HEK293T (cell line): Measurements from ENCODE around the gene ANTXR2.

ENCODE experiments used
- ARNT ChIP-seq: fragments of 450-650 bp; IDR thresholded peaks from 2 replicates; pipeline ENCODE4 v1.6.1; 2017; ENCODE audit warnings: mild to moderate bottlenecking
- BHLHE40 ChIP-seq: fragments of 450-650 bp; IDR thresholded peaks from 2 replicates; pipeline ENCODE4 v1.6.1; 2016; ENCODE audit warnings: mild to moderate bottlenecking, moderate library complexity, borderline replicate concordance
- ELF4 ChIP-seq: fragments of 450-650 bp; IDR thresholded peaks from 2 replicates; pipeline ENCODE4 v1.6.1; 2017; ENCODE audit warnings: antibody characterized with exemption
- FOXA1 ChIP-seq: fragments of 450-650 bp; IDR thresholded peaks from 2 replicates; pipeline ENCODE4 v1.6.1; 2016; ENCODE audit warnings: mild to moderate bottlenecking
- FOXK2 ChIP-seq: fragments of 450-650 bp; IDR thresholded peaks from 2 replicates; pipeline ENCODE4 v1.6.1; 2016; ENCODE audit warnings: mild to moderate bottlenecking
- FOXM1 ChIP-seq: fragments of 450-650 bp; IDR thresholded peaks from 2 replicates; pipeline ENCODE4 v1.6.1; 2017; ENCODE audit warnings: mild to moderate bottlenecking, borderline replicate concordance
- HDGF ChIP-seq: fragments of 450-650 bp; IDR thresholded peaks from 2 replicates; pipeline ENCODE4 v1.6.1; 2017; ENCODE audit warnings: antibody characterized with exemption, borderline replicate concordance
- L3MBTL2 ChIP-seq: fragments of 450-650 bp; conservative IDR thresholded peaks from 2 replicates; pipeline ENCODE4 v1.6.1; 2016; ENCODE audit warnings: mild to moderate bottlenecking
- LEF1 ChIP-seq: fragments of 450-650 bp; IDR thresholded peaks from 2 replicates; pipeline ENCODE4 v1.6.1; 2017; ENCODE audit warnings: mild to moderate bottlenecking, borderline replicate concordance
- NFRKB ChIP-seq: fragments of 450-650 bp; IDR thresholded peaks from 2 replicates; pipeline ENCODE4 v1.6.1; 2016; ENCODE audit warnings: mild to moderate bottlenecking, moderate library complexity
- SP1 ChIP-seq: fragments of 450-650 bp; IDR thresholded peaks from 2 replicates; pipeline ENCODE4 v1.6.1; 2017
- SUZ12 ChIP-seq: fragments of 450-650 bp; IDR thresholded peaks from 2 replicates; pipeline ENCODE4 v1.6.1; 2016; ENCODE audit warnings: mild to moderate bottlenecking
- TARDBP ChIP-seq: fragments of 450-650 bp; IDR thresholded peaks from 2 replicates; pipeline ENCODE4 v1.6.1; 2016
- TF ChIP-seq, protein P1 (sequence below): fragments of 450-650 bp; IDR thresholded peaks from 2 replicates; pipeline ENCODE4 v1.6.1; 2016

DNA sequence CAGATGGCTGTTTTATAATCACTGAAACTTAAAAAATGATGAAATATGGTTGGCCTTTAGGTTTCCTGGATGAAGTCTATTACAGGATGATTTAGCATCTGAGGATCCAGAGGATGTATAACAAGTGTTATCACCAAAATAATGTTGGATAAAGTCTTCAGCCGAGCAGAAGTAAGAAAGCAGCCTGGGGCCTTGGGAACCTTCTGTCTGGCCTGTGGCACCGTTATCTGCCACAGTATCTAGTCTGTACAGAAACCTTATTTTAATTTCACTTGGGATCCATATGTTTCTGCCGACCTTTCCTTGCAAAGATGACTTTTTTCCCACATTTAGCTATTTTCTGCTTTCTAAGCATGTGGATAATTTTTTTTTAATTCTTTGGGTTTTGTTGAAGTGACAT is 20.5 kb upstream of the ANTXR2 start:
- no peak for TF ChIP-seq TARDBP
- TF ChIP-seq ELF4: no peak
- no peak for TF ChIP-seq SP1
- no peak for TF ChIP-seq FOXA1
- no peak for TF ChIP-seq HDGF
- TF ChIP-seq L3MBTL2: no peak
- TF ChIP-seq LEF1: no peak
- no peak for TF ChIP-seq FOXM1
- TF ChIP-seq, protein P1, sequence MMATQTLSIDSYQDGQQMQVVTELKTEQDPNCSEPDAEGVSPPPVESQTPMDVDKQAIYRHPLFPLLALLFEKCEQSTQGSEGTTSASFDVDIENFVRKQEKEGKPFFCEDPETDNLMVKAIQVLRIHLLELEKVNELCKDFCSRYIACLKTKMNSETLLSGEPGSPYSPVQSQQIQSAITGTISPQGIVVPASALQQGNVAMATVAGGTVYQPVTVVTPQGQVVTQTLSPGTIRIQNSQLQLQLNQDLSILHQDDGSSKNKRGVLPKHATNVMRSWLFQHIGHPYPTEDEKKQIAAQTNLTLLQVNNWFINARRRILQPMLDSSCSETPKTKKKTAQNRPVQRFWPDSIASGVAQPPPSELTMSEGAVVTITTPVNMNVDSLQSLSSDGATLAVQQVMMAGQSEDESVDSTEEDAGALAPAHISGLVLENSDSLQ: no peak
- no peak for TF ChIP-seq BHLHE40
- TF ChIP-seq SUZ12: no peak
- no peak for TF ChIP-seq FOXK2
- TF ChIP-seq NFRKB: no peak
- TF ChIP-seq ARNT: no peak
